PFSK-1 (cell line): ENCODE results near the gene POLR3B.

Source experiments
- FOXP2 ChIP-seq: optimal IDR thresholded peaks from 2 replicates; pipeline ENCODE3; 2011; ENCODE audit warnings: borderline replicate concordance, control low read depth, inconsistent platforms; ENCODE audit not compliant: insufficient read depth; ENCODE audit errors: extremely low read length, extremely low read depth
- POLR2AphosphoS5 ChIP-seq: IDR thresholded peaks from 2 replicates; pipeline ENCODE4 v1.6.1; 2012; ENCODE audit warnings: low read depth, mild to moderate bottlenecking, control low read depth, low read length, moderate library complexity
- REST ChIP-seq, 2 experiments: IDR thresholded peaks; 2 replicates each; pipeline versions ENCODE4 v1.6.1 to v1.8.0; 2011 to 2012; ENCODE audit warnings: low read depth in 2 of 2, low read length in 2 of 2, control low read depth in 1 of 2, inconsistent platforms in 1 of 2, mild to moderate bottlenecking in 1 of 2, moderate library complexity in 1 of 2; ENCODE audit not compliant: insufficient read depth in 1 of 2
- SIN3A ChIP-seq: IDR thresholded peaks from 2 replicates; pipeline ENCODE4 v1.6.1; 2012; ENCODE audit warnings: mild to moderate bottlenecking, low read length, moderate library complexity, borderline replicate concordance; ENCODE audit not compliant: insufficient read depth
- TAF1 ChIP-seq: IDR thresholded peaks from 2 replicates; pipeline ENCODE4 v1.6.1; 2012; ENCODE audit warnings: low read length, control low read depth, borderline replicate concordance; ENCODE audit not compliant: insufficient read depth

Gene POLR3B

GRCh38 chr12:106342397-106343213 lies 14.9 kb upstream of the POLR3B start:
- TF ChIP-seq SIN3A (no peak), POLR2AphosphoS5 (no peak), FOXP2 (no peak), TAF1 (no peak), REST (IDR thresholded peaks at IDR 0.05; ENCODE audit: insufficient read depth in 1 of 2, low read depth in 2 of 2, low read length in 2 of 2) (no peak)

GRCh38 chr12:106343214-106343528 lies 14.4 kb upstream of the POLR3B start:
- TF ChIP-seq FOXP2 (no peak), POLR2AphosphoS5 (no peak), TAF1 (no peak), REST (IDR thresholded peaks at IDR 0.05; ENCODE audit: insufficient read depth in 1 of 2, low read depth in 2 of 2, low read length in 2 of 2) (no peak), SIN3A (no peak)

- TF ChIP-seq POLR2AphosphoS5 = no peak
- TF ChIP-seq REST (IDR thresholded peaks at IDR 0.05; ENCODE audit: insufficient read depth in 1 of 2, low read depth in 2 of 2, low read length in 2 of 2) = no peak
- TF ChIP-seq TAF1 = no peak
- TF ChIP-seq FOXP2 = no peak
- TF ChIP-seq SIN3A = no peak
These were observed 13.4 kb upstream of the POLR3B start for GRCh38 chr12:106344131-106344530.

- TF ChIP-seq FOXP2 (no peak), TAF1 (no peak), SIN3A (no peak), REST (IDR thresholded peaks at IDR 0.05; ENCODE audit: insufficient read depth in 1 of 2, low read depth in 2 of 2, low read length in 2 of 2) (no peak), POLR2AphosphoS5 (no peak)
These were observed 11.8 kb upstream of the POLR3B start for GRCh38 chr12:106345746-106346145.

- TF ChIP-seq SIN3A (no peak), TAF1 (no peak), FOXP2 (no peak), REST (IDR thresholded peaks at IDR 0.05; ENCODE audit: insufficient read depth in 1 of 2, low read depth in 2 of 2, low read length in 2 of 2) (no peak), POLR2AphosphoS5 (no peak)
These were observed 9.1 kb upstream of the POLR3B start for GRCh38 chr12:106348411-106348810.
